NK-92 (cell line): ENCODE data around the gene ZFP3.
"Not testable (repeated sequence)": the region's sequence is repeated elsewhere in the genome, so short reads cannot be mapped to it uniquely, and the experiment has no call there.

ENCODE experiments used
- DNase-seq: peaks from one replicate; lab custom pipeline; 2025; ENCODE audit not compliant: unreplicated experiment; lab: John Stamatoyannopoulos, UW

ZFP3 gene

DNA sequence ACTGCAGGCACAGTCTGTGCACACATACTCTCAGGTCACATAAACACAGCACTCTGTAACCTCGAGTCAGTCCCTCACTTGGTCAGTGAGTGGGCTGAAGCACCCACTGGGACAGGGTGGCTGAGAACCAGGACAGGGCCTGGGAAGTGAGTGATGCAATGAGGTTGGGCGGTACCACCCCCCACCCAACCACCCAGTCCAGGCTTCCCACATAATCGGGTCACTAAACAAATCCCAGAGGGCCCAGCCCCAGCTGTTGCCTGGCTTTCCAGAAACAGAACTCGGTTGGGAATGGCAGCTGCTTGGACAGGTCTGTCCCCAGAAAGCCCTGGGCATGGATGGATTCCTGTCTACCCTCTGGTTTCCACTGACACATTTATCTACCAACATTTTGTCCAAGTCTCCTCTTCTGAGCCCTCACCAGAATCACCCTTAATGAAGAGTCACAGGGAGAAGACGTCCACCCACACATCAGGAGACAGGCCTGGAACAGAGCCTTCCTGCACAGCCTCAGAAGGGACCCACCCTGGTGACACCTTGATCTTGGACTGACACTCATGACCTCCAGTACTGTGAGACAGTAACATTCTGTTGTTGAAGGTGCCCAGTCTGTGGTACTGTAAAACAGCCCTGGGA lies 46.0 kb downstream of the ZFP3 start:
- DNase-seq: not testable (repeated sequence)

DNA sequence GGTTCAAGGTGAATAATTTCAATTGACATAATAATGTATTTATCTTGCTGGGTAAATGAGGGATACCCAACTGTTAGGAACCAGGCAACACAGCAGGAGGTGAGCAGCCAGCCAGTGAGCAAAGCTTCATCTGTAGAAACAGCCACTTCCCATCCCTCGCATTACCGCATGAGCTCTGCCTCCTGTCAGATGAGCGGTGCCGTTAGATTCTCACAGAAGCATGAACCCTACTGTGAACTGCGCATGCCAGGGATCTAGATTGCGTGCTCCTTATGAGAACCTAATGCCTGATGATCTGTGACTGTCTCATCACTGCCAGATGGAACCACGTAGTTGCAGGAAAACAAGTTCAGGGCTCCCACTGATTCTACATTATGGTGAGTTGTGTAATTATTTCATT lies 46.6 kb downstream of the ZFP3 start:
- DNase-seq: not testable (repeated sequence)

DNA sequence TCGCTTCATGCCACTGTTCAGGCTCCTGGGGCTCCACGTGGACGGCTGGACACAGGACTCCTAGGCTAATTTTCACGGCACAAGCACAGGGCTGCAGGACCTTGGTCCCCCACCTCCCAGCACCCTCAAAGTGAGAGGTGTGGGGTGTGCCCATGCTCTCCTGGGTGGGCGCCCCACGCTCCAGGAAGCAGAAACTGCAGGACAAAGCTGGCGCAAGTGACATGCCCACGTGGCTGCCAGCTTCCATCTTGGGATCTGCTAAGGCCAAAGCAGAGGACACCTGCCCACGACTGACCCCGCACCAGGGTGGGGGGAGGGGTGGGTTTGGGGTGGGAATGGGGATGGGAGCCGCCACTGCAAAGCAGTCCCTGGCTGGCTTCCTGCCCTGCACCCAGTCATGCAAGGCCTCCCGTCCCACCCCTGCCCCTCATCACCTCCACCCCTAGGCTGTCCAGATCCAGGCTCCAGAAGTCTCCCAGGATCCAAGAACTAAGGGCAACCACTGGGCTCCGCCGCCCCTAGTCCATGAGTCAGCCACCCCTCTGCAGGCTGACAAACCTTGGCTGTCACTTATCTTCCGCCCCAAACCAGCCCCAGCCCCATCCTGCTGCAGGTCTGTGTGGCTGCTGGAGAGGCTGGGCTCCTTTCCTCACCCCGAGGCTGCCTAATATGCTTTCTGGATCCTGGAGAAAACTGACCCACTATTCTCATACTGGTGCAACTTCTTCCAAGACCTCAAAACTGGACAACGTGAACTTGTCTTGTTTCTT lies 48.6 kb downstream of the ZFP3 start:
- DNase-seq: no peak

DNA sequence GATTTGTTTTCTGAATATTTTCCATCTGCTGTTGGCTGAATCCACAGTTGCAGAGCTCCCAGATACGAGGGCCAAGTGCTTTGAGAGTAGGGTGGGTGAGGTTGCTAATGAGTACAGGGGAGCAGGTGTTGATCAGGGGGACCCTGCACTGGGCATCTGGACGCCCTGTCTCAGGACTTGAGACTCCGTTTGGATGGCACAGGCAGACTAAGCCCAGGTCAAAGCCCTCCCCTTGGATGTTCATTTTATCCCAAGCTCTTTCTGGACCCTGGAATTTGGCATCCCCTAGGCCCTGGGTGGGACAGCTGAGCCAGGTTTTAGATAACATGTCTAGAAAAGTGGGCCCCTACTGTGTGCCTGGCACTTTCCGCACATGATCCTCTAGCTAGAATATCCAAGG lies 49.6 kb downstream of the ZFP3 start:
- DNase-seq: no peak

DNA sequence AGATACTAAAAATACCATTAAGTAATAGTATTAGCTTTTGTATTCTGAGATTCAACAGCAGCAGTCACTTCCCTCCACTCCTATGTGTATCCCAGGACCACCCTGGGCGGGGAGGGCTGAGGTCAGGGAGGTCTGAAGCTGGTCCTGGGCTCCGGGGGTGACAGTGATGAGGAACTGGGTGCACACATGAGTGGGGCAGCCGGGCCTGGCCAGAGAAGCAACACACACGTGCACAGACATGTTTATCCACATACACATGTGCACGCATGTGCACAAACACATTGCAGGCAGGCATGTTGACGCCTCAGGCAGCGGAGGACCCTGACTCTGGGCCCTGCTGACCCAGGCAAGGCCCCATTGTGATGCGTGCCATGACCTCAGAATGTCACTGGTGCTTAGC lies 50.1 kb downstream of the ZFP3 start:
- not testable (repeated sequence) for DNase-seq

DNA sequence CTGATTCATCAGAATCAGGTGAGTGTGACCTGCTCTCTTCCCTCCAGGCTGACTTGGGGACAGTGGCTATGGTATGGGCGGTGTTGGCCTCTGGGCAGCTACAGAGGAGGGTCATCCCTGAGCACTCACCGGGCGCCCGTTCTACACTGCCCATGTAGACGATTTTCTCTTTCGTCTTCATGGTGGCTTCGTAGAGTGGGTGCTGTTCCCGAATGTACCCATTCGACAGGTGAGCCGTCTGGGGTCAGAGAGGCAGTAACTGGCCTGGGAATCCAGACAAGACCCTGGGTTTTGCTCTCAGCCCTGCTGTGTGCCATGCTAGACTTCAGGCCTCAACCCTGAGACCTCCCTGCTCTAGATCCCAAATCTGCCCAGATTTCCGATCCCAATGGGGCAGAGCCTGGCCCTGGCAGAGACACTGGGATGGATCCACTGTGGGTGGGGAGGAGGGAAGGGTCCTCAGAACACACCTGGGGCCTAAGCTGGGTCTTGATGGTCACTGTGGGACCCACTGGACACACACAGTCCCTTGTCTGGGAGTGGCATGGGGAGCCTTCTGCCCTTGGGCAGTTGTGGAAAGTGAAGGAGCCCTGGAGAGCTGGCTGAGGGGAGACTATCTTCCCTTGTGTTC lies 50.8 kb downstream of the ZFP3 start:
- no peak for DNase-seq

DNA sequence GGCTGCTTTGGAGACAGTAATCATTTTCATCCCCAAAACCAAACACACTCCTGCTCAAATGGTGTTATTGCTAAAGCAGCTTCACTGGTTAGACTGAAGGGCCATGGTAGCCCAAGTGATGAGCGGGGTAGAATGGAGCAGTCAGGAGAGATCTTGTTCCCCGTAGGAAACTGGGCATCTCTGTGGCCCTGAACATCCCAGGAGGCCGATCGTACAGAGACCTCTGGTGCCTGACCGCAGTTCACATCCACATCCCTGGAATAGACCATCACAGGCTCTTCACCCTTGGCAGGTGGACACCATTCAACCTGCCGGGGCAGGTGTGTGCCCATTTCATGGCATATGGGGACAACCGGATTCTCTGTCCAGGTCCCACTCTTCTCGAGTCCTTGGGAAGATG lies 51.5 kb downstream of the ZFP3 start:
- not testable (repeated sequence) for DNase-seq

DNA sequence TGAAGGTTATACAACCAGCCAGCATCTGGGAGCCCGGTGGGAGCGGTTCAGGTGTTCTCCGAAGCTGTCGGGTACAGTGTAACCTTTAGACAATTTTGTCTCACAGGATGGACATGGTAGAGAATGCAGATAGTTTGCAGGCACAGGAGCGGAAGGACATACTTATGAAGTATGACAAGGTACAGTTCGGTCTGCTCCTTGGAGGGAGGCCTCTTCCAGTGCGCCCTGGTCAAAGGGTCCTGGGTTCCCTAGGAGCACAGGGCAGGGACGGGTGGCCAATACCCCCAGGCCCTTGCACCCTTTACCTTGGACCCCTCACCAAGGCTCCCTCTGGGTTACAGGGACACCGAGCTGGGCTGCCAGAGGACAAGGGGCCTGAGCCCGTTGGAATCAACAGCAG lies 52.0 kb downstream of the ZFP3 start:
- not testable (repeated sequence) for DNase-seq

DNA sequence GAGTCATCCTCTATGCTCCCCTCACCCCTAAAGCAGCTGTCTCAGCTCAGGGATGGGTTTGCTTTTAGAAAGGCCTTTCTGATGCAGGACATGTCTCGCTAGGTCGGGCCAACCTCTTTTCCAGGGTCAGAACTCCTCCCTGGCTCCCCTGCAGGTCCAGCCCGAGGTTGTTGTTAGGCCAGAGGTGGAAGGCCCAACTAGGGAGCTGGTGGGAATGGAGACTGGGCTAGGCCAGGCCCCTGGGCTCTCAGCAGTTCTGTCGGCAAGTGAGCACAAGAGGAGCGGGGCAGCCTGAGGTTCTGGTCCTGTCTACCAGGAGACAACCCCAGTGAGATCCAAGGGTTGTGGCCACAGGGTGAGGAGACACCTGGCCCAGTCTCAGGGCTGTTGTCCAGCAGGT lies 52.4 kb downstream of the ZFP3 start:
- not testable (repeated sequence) for DNase-seq

DNA sequence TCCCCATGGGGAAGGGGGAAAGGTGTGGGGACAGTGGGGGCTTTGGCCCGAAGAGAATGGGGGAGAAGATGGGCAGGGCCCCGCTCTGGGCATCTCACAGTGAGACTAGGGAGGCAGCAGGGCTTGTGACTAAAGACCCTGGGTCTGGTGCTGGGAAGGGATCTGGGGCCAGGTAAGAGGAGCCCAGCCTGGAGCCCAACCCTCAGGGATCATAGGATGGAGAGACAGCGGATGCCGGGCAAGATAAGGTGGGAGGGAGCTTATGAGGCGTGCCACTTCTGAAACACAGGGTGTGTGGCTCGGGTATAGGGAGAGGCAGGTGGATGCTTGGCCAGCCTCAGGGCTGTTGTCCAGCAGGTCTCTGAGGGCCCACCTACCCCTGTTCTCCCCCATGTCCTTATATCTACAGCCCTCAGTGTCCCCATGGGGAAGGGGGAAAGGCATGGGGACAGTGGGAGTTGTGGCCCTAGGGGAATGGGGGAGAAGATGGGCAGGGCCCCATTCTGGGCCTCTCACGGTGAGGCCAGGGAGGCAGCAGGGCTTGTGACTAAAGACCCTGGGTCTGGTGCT lies 53.0 kb downstream of the ZFP3 start:
- no peak for DNase-seq

DNA sequence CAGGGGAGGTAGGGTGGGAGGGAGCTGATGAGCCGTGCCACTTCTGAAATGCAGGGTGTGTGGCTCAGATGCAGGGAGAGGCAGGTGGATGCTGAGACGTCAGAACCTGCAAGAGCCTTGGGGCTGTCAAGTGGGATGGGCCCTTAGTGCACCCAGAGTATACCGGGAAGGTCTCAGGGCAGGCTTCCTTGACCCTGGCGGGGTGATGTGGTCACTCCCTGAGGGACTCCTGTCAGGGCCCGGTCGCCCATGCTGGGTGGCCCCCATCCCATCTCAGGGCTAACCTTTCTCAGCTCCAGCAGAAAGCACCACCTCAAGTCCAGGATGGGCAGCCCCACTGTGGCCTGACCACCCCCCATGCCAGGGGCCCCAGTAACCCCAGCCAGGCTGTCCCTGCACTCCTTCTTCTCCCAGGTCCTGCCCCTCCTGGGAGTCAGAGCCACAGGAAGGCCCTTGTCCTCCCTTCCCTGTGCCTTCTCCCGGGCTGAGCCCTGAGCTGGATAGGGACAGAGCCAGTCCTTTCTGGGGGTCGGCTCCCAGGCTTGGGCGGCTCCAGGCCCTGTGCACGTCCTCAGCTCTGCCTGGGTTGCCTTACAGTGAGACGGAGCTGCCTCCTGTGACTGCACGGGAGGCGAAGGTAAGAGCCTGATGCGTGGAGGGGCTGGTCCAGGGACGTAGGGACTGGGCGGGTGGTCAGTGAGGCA lies 53.7 kb downstream of the ZFP3 start:
- not testable (repeated sequence) for DNase-seq

DNA sequence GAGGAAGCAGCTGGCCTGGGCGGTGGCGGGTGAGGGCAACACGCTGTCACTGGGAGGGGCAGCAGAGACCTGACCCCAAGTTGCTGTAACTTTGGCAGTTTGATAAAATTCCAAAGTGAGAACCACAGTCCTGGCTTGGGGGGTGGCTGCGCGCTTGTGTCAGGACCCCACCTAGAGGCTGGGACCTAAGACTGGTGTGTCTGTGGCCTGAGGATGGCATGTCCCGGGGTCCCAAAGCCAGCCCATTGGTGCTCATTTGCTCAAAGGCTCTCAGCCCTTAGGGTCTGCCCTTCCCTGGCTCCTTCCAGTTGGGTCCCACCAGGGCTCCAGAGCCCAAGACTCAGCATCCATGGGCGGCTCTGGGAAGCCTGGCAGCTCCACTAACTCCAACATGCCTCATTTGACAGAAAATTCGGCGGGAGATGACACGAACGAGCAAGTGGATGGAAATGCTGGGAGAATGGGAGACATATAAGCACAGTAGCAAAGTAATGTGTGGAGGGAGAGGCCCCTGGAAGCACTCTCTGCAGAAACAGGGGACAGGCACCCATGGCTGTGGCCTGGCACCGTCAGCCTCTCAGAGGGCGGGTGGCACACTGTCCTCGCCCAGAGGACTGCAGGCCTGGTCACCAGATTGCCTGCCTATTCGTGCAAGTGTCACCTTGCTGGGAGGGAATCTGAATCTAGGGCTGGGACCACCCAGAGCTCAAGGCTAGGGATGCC lies 54.4 kb downstream of the ZFP3 start:
- DNase-seq: not testable (repeated sequence)

DNA sequence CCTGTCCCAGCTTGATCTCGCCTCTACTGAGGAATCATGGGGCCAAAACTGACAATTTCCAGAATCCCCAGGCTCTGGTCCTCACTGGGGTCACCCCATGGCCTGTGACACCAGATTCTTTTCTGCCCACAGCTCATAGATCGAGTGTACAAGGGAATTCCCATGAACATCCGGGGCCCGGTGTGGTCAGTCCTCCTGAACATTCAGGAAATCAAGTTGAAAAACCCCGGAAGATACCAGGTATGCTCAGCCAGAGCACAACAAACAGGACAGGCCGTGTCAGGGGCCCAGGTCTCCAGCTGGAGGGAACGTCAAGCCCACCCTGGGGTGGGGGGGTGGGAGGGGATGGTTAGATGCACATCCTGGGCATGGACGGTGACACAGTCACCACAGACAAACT lies 55.0 kb downstream of the ZFP3 start:
- no peak for DNase-seq

DNA sequence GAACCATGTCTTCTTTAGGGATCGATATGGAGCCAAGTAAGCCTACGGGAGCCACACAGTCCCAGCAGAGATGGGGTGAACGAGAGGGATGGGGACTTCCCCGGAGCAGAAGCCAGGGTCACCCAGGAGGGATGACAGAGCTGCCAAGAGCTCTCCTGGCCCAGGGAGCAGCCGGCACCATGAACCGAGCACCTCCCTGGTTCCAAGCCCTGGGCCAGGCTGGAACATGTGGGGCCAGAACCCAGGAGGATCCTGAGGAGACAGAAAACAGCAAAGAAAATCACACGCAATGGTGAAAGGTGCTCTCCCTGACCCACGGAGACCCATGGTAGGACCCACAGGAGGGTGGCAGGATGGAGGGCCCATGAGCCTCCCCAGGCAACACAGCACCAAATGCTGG lies 55.7 kb downstream of the ZFP3 start:
- not testable (repeated sequence) for DNase-seq

DNA sequence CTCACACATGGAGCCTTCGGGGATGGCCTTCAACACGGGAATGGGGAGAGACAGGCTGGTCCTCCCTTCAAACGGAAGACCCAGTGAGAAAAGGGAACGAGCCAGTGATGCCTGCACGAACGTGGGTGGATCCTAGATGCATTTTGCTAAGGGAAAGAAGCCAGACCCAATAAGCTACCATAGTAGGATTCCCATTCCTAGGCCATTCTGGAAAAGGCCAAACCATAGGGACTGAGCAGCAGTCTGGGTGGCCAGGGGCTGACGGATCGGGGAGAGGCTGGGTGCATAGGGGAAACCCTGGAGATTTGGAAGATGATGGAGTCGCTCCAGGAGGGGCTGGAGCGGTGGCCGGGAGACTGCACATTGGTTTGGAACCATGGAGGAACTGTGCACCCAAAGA lies 56.3 kb downstream of the ZFP3 start:
- not testable (repeated sequence) for DNase-seq

DNA sequence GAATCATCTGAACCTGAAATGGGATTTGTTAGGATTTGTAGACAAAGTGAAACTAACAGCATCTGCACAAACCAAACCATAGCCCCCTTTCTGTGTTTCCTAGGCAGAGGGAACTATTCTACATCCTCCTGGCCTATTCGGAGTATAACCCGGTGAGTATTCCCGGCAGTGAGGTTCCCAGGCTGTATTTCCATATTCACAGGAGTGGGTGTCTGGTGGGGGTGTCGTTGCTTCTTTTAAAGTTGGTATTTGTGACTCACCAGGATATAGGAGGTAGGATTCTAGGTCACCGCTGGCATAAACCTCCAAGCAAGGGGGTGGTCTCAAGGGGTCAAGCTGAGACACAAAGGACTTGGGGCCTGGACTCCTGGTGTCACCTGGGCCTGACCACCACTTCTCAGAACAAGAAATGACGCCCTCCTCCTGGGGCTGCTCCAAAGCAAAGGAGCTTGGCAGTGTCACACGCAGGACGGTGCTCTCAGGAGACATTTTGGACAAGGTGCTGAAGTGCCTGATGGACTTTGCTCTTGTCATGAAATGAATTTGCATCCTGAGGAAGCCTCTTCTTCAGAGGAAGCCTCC lies 57.0 kb downstream of the ZFP3 start:
- DNase-seq: not testable (repeated sequence)

DNA sequence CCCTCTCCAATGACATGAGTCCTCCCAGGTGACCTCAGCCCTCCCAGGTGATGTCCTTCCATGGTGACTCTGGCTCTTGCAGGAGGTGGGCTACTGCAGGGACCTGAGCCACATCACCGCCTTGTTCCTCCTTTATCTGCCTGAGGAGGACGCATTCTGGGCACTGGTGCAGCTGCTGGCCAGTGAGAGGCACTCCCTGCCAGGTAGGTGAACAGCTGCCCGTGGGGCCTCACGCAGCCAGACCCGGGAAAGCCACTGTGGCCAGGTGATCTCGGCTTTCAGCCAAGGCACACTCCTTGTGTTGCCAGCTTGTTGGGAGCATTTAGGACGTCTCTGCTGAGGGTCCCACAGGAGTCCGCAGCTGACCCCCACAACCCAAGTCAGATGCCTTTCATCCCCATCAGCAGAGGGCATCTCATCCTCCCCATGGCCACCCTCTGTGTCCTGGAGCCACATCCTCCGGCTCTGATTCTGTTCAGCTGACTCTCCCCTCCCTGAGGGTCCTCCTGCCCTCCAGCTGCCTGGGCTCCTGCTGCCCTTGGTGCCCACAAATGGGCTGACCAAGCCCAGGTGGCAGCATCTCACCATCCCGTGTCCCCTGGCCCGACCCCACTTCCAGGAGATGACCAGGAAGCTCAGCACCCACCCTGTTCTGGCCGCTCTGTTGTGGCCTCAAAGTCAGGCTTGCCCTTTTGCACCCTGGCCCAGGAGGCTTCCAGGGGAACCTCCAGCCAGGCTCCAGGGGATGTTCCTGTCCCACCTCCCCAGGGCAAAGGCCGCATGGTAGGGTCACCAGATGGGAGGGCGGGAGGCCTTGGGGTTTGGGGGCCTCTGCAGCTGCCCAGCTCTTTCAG lies 57.7 kb downstream of the ZFP3 start:
- DNase-seq: no peak

DNA sequence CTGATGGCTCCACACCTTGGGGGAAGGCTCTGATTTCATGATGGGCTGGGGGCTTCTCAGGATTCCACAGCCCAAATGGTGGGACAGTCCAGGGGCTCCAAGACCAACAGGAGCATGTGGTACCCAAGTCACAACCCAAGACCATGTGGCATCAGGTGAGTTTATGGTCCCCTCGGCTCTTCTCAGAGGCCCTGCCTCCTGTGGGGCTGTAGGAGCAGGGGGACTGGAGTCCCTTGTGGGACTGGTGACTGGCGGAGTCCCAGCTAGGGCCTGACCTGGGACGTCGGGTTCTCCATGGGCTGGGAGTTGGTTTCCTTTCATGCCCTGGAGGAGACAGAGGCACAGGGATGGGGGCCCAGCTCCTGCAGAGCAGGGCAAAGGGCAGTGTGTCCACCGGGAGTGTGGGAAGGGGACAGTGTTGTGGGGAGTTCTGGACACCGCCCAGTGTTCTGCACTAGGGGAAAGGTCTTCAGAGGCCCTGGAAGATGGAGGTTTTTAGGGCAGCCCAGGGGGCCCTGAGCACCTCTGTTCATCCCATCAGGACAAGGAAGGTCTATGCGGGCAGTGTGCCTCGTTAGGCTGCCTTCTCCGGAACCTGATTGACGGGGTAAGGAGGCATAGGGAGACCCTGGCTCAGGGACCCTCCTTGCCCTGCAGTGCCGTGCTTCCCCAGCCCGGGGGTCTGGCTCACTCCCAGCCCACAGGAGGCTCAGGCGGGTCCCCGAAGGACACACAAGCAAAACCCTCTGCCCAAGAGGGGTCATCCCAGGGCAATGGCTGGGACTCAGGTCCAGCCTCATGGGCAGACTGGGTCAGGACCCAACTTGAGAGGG lies 58.5 kb downstream of the ZFP3 start:
- DNase-seq: not testable (repeated sequence)
